CD8-positive, alpha-beta memory T cell (primary cell): ENCODE measurements around the gene DNAJC11. TPM values are rescaled to one million over a fixed set of nuclear protein-coding genes. Genes with fewer than 3 reads are reported as not detected.
"Not testable (repeated sequence)": the region's sequence is repeated elsewhere in the genome, so short reads cannot be mapped to it uniquely, and the experiment has no call there.

Source experiments
- CTCF ChIA-PET: fragments of 350-600 bp; sonication (Branson Sonifier 250); formaldehyde crosslinking; loops from one replicate; lab custom pipeline; 2021; ENCODE audit warnings: antibody characterized with exemption; lab: Charles Lee
- POLR2A ChIA-PET: fragments of 350-600 bp; sonication (Branson Sonifier 250); formaldehyde crosslinking; loops from one replicate; lab custom pipeline; 2021; ENCODE audit warnings: antibody characterized with exemption; lab: Charles Lee
- DNase-seq, 5 donors: peaks; one replicate each; pipeline versions ENCODE4 v3.0.0 to v3.0.0-alpha.2; 2020 to 2022; ENCODE audit warnings: mixed read lengths in 1 of 5
- H3K27ac ChIP-seq: one replicate; pipeline ENCODE4 v1.7.0; 2013; ENCODE audit warnings: low read depth, mild to moderate bottlenecking, low read length, moderate library complexity
- H3K27me3 ChIP-seq: 2 replicates; pipeline ENCODE4 v1.7.0; 2013; ENCODE audit warnings: low read length, mild to moderate bottlenecking; ENCODE audit not compliant: insufficient read depth, poor library complexity, severe bottlenecking
- H3K36me3 ChIP-seq: 2 replicates; pipeline ENCODE4 v1.7.0; 2013; ENCODE audit warnings: mild to moderate bottlenecking, low read length, moderate library complexity; ENCODE audit not compliant: insufficient read depth
- H3K4me1 ChIP-seq: 2 replicates; pipeline ENCODE4 v1.7.0; 2013; ENCODE audit warnings: mild to moderate bottlenecking, low read length, moderate library complexity; ENCODE audit not compliant: insufficient read depth
- H3K4me3 ChIP-seq: 2 replicates; pipeline ENCODE4 v1.7.0; 2013; ENCODE audit warnings: mild to moderate bottlenecking, low read length
- H3K9me3 ChIP-seq: 2 replicates; pipeline ENCODE4 v1.7.0; 2013; ENCODE audit warnings: mild to moderate bottlenecking, low read length
- H3K27ac Mint-ChIP-seq, 8 donors: one replicate each; pipeline ENCODE4 v1.8.0; 2020 to 2021; ENCODE audit warnings: mixed read lengths in 8 of 8, mild to moderate bottlenecking in 6 of 8, inconsistent platforms in 3 of 8, moderate library complexity in 3 of 8
- H3K27me3 Mint-ChIP-seq, 2 donors: one replicate each; pipeline ENCODE4 v1.8.0; 2020 to 2021; ENCODE audit warnings: mixed read lengths in 2 of 2, mild to moderate bottlenecking in 1 of 2, moderate library complexity in 1 of 2
- H3K36me3 Mint-ChIP-seq, 3 donors: one replicate each; pipeline ENCODE4 v1.8.0; 2020 to 2021; ENCODE audit warnings: mixed read lengths in 3 of 3, inconsistent platforms in 1 of 3, mild to moderate bottlenecking in 1 of 3
- H3K4me1 Mint-ChIP-seq, 3 donors: one replicate each; pipeline ENCODE4 v1.8.0; 2020 to 2021; ENCODE audit warnings: mixed read lengths in 3 of 3, inconsistent platforms in 1 of 3, mild to moderate bottlenecking in 1 of 3
- H3K4me3 Mint-ChIP-seq, 7 donors: one replicate each; pipeline ENCODE4 v1.8.0; 2020 to 2021; ENCODE audit warnings: mixed read lengths in 7 of 7, mild to moderate bottlenecking in 6 of 7, moderate library complexity in 4 of 7, inconsistent platforms in 2 of 7
- H3K9me3 Mint-ChIP-seq, 5 donors: one replicate each; pipeline ENCODE4 v1.8.0; 2020 to 2022; ENCODE audit warnings: mixed read lengths in 5 of 5, mild to moderate bottlenecking in 3 of 5, moderate library complexity in 2 of 5, inconsistent platforms in 1 of 5
- polyA plus RNA-seq: library from polyadenylated mRNA; unstranded; fragments of 300-500 nt; fragmentation: Illumina TruSeq; gene quantifications from one replicate; pipeline ENCODE4 v1.2.3, GENCODE V29; 2021
- total RNA-seq, 2 experiments: library from RNA; stranded (reverse); gene quantifications; one replicate each; pipeline ENCODE4 v1.2.3, GENCODE V29; 2021

The DNAJC11 gene, protein sequence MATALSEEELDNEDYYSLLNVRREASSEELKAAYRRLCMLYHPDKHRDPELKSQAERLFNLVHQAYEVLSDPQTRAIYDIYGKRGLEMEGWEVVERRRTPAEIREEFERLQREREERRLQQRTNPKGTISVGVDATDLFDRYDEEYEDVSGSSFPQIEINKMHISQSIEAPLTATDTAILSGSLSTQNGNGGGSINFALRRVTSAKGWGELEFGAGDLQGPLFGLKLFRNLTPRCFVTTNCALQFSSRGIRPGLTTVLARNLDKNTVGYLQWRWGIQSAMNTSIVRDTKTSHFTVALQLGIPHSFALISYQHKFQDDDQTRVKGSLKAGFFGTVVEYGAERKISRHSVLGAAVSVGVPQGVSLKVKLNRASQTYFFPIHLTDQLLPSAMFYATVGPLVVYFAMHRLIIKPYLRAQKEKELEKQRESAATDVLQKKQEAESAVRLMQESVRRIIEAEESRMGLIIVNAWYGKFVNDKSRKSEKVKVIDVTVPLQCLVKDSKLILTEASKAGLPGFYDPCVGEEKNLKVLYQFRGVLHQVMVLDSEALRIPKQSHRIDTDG
- total RNA-seq (10 to 100 TPM; 79.2 to 80.4 TPM), polyA plus RNA-seq (22.7 TPM)

DNA sequence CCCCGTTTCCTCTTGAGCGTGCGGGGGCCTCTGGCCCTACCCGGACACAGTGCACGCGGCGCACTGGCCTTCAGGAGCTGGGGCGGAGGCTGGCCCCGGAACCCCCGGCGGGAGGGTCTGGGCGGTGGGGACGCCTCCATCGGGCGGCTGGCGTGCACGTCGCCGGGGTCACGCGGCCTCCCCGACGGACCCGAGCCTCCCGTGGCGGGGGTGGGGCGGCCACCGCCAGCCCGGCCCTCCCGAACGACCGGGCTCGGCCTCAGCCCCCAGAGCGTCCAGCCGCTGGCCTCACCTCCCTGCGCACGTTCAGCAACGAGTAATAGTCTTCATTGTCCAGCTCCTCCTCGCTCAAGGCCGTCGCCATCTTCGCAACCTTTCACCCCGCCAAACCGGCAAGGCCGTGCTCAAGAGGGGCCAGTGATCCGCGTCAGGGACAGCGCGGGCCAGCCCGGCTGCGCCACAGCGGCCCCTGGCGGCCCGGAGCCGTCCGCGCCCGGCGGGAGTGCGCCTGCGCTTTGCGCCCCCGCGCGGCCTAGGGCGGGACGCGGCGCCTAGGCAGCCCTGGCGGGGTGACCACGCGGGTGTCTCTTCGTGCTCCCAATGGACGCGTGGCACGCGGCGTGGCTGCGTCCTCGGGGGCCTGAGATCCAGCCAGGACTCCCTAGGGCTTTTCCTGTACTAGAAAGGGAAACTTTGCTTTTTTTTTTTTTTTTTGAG lies at the start of gene DNAJC11:
Gene DNAJC11 (minus strand): TSS at position 380 of the 717 bp plus-strand sequence. CDS start 16 bp downstream, at position 364.
- Histone ChIP-seq H3K9me3 (no peaks in the 10 kb centered on the region), H3K36me3 (no peaks in the 10 kb centered on the region), H3K4me3 (peak within 1 kb of the TSS; percentile 87), H3K27ac (peak within 1 kb of the TSS; percentile 89), H3K4me1 (peaks cover 21% of the 10 kb centered on the region), H3K27me3 (no peaks in the 10 kb centered on the region)
- Mint-ChIP-seq H3K36me3 (peaks cover 0 to 9% (median 0%) of the 10 kb centered on the region in 3 donors), H3K27me3 (no peaks in the 10 kb centered on the region), H3K27ac (peak within 1 kb of the TSS; percentile 78 to 97 (median 95)), H3K4me3 (peak within 1 kb of the TSS; percentile 90 to 96 (median 93)), H3K9me3 (no peaks in the 10 kb centered on the region), H3K4me1 (peaks cover 28 to 41% (median 37%) of the 10 kb centered on the region in 3 donors)
- ChIA-PET POLR2A (interaction anchor here (0.6 to 1.0 kb wide), 2 partner anchors 10 to 83 kb away, joined by 3 to 8 read pairs; partner anchors contain the start of gene CAMTA1), CTCF (interaction anchor here (0.6 to 1.5 kb wide), 9 partner anchors 15 to 455 kb away, joined by 3 to 4 read pairs (median 3); partner anchors contain the start of gene NOL9)
- peak; percentile 83 to 94 (median 92) for DNase-seq

- no peak overlapping the region for H3K4me3 Mint-ChIP-seq
- no peak for DNase-seq
- Histone ChIP-seq H3K36me3 (no peaks in the 10 kb centered on the region), H3K27me3 (no peaks in the 10 kb centered on the region), H3K9me3 (no peaks in the 10 kb centered on the region), H3K4me1 (no peaks in the 10 kb centered on the region), H3K27ac (no peak overlapping the region), H3K4me3 (no peak overlapping the region)
- POLR2A ChIA-PET: no interaction called here
- peaks cover 22 to 43% of the 10 kb centered on the region in 2 donors for H3K27me3 Mint-ChIP-seq
- no peak overlapping the region for H3K27ac Mint-ChIP-seq
- H3K36me3 Mint-ChIP-seq: no peaks in the 10 kb centered on the region
- H3K9me3 Mint-ChIP-seq: no peaks in the 10 kb centered on the region
- H3K4me1 Mint-ChIP-seq: no peaks in the 10 kb centered on the region
- CTCF ChIA-PET: interaction anchor here (0.9 kb wide), 1 partner anchor 96 kb away, joined by 3 read pairs; no protein-coding TSS in a partner anchor
These were observed 48.9 kb upstream of the DNAJC11 start for GRCh38 chr1:6750490-6750889.

DNA sequence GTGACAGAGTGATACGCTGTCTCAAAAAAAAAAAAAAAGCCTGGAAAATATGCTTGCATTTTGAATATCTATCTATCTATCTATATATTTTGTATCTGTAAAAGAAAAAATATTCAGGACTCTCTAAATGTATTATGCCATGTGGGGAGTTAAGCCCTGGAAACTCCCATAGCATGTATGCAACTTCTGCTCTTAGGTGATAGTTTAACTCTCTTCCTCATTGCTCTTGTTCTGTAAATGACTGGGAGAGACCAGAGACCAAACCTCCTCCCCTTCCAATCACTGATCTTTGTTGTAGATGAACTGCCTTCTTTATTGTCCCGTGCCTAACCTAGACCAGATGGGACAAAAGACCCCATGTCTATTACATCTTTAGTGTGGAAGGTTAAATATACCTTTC lies 46.1 kb upstream of the DNAJC11 start:
- peaks cover 18 to 28% of the 10 kb centered on the region in 2 donors for H3K27me3 Mint-ChIP-seq
- POLR2A ChIA-PET: no interaction called here
- H3K27ac Mint-ChIP-seq: no peak overlapping the region

DNA sequence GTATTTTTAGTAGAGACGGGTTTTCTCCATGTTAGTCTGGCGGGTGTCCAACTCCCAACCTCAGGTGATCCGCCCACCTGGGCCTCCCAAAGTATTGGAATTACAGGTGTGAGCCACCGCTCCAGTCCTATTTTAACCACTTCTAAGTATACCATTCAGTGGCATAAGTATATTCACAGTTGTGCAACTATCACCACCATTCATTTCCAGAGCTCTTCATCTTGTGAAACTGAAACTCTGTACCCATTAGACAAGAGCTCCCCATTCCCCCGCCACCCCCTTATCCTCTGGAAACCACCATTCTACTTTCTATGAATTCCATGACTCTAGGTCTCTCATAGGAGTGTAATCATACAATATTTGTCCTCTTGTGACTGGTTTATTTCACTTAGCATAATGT lies 43.5 kb upstream of the DNAJC11 start:
- Histone ChIP-seq H3K4me1 (no peaks in the 10 kb centered on the region), H3K27me3 (no peaks in the 10 kb centered on the region), H3K4me3 (no peak overlapping the region), H3K36me3 (no peaks in the 10 kb centered on the region), H3K27ac (no peak overlapping the region), H3K9me3 (no peaks in the 10 kb centered on the region)
- H3K27me3 Mint-ChIP-seq: peaks cover 7 to 22% of the 10 kb centered on the region in 2 donors
- H3K9me3 Mint-ChIP-seq: peaks cover 0 to 2% (median 0%) of the 10 kb centered on the region in 5 donors
- POLR2A ChIA-PET: interaction anchor here (0.5 kb wide), 1 partner anchor 39 kb away, joined by 4 read pairs; no protein-coding TSS in a partner anchor
- CTCF ChIA-PET: no interaction called here
- H3K36me3 Mint-ChIP-seq: no peaks in the 10 kb centered on the region
- DNase-seq: no peak
- peaks cover 6 to 10% (median 9%) of the 10 kb centered on the region in 3 donors for H3K4me1 Mint-ChIP-seq
- H3K27ac Mint-ChIP-seq: peak overlapping the region in 1 of 8 donors; percentile 52
- H3K4me3 Mint-ChIP-seq: no peak overlapping the region

More for the DNA sequence above, 46.1 kb upstream of the DNAJC11 start:
- Histone ChIP-seq H3K36me3 (no peaks in the 10 kb centered on the region), H3K27ac (no peak overlapping the region), H3K4me3 (no peak overlapping the region), H3K9me3 (no peaks in the 10 kb centered on the region), H3K4me1 (no peaks in the 10 kb centered on the region), H3K27me3 (no peaks in the 10 kb centered on the region)
- peaks cover 6 to 10% (median 9%) of the 10 kb centered on the region in 3 donors for H3K4me1 Mint-ChIP-seq
- no peaks in the 10 kb centered on the region for H3K36me3 Mint-ChIP-seq
- CTCF ChIA-PET: interaction anchor here (0.6 kb wide), 1 partner anchor 97 kb away, joined by 3 read pairs; no protein-coding TSS in a partner anchor
- no peak overlapping the region for H3K4me3 Mint-ChIP-seq
- no peaks in the 10 kb centered on the region for H3K9me3 Mint-ChIP-seq
- no peak for DNase-seq

DNA sequence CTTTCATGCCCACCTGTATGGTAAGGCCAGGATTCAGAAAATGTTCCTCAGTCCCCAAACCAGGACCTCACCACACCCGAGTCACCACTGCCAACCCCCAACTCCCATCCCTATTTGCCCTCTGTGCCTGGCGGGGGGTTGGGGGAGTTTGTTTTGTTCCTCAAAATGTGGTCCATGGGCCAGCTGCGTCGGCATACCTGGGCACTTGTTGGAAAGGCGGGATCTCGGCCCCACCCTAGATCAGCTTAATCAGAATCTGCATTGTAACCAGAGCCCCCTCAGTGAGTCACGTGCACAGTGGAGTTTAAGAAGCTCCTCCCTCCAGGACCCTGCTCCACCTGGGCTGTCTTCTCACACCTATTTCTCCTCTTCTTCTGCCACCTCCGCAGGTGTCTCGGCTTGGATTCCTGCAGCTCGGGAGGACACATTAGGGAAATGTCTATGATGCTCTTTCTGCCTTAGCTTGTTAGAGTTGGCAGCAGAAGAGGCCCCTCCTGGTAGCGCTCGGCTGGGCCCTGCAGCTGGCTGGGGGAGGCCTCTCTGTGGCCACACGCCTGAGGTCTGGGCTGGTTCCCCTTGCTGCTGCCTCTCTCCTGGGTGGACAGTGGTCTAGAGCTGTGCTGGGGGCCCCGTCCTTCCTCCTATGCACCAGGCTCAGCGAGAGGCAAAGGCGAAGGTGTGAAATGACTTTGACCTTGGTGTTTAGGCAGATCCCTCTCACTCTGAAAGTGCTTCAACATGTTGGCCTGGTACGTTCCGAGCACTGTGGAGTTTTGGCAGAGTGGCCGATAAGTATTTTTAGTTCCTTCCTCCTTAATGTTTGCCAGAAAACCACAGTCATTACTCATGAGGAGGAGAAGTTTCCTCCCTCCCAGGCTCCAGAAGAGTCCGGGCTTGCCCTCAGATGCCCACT lies 41.8 kb upstream of the DNAJC11 start:
- Histone ChIP-seq H3K4me1 (no peaks in the 10 kb centered on the region), H3K36me3 (no peaks in the 10 kb centered on the region), H3K27ac (no peak overlapping the region), H3K4me3 (no peak overlapping the region), H3K27me3 (no peaks in the 10 kb centered on the region), H3K9me3 (no peaks in the 10 kb centered on the region)
- POLR2A ChIA-PET: interaction anchor here (0.6 to 2.4 kb wide), 2 partner anchors 41 to 42 kb away, joined by 3 to 8 read pairs; partner anchors contain the start of gene CAMTA1
- H3K36me3 Mint-ChIP-seq: no peaks in the 10 kb centered on the region
- H3K4me1 Mint-ChIP-seq: peaks cover 6 to 10% (median 9%) of the 10 kb centered on the region in 3 donors
- CTCF ChIA-PET: interaction anchor here (0.8 to 1.3 kb wide), 2 partner anchors 41 to 42 kb away, joined by 3 read pairs; no protein-coding TSS in a partner anchor
- peaks cover 0 to 2% (median 0%) of the 10 kb centered on the region in 5 donors for H3K9me3 Mint-ChIP-seq
- H3K27ac Mint-ChIP-seq: peak overlapping the region in 3 of 8 donors; percentile 4 to 74 (median 72)
- H3K4me3 Mint-ChIP-seq: peak overlapping the region in 1 of 7 donors; percentile 5
- peaks cover 6 to 22% of the 10 kb centered on the region in 2 donors for H3K27me3 Mint-ChIP-seq
- DNase-seq: peak in 3 of 5 donors; percentile 24 to 54 (median 29)

DNA sequence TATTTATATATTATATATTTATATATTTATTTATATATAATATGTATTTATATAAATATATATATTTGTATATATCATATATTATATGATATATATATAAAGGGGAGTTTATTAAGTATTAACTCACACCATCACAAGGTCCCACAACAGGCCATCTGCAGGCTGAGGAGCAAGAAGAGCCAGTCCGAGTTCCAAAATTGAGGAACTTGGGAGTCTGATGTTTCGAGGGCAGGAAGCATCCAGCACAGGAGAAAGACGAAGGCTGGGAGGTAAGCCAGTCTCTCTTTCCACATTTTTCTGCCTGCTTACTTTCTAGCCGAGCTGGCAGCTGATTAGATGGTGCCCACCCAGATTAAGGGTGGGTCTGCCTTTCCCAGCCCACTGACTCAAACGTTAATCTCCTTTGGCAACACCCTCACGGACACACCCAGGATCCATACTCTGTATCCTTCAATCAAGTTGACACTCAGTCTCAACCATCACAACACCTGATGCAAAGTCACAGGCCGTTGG lies 41.1 kb upstream of the DNAJC11 start:
- POLR2A ChIA-PET: interaction anchor here (2.4 kb wide), 1 partner anchor 42 kb away, joined by 8 read pairs; the partner anchor contains the start of gene CAMTA1
- H3K4me1 ChIP-seq: not testable (repeated sequence)
- peaks cover 1 to 16% of the 10 kb centered on the region in 2 donors for H3K27me3 Mint-ChIP-seq

More for the DNA sequence above, 41.1 kb upstream of the DNAJC11 start:
- DNase-seq: peak in 1 of 5 donors; percentile 11
- H3K9me3 ChIP-seq, H3K9me3 Mint-ChIP-seq, H3K27ac ChIP-seq, H3K36me3 Mint-ChIP-seq, H3K4me3 Mint-ChIP-seq, H3K4me3 ChIP-seq, H3K36me3 ChIP-seq, H3K27me3 ChIP-seq: not testable (repeated sequence)
- Mint-ChIP-seq H3K4me1 (peaks cover 6 to 10% (median 9%) of the 10 kb centered on the region in 3 donors), H3K27ac (peak overlapping the region in 1 of 8 donors; percentile 4)
- CTCF ChIA-PET: interaction anchor here (1.1 to 1.3 kb wide), 2 partner anchors 10 to 42 kb away, joined by 3 read pairs; no protein-coding TSS in a partner anchor
